HG03045 (cell line): ENCODE results near the gene NHLRC4.

Experiments
- ATAC-seq: cut with Tn5 transposase; IDR thresholded peaks from one replicate; pipeline ENCODE4 v1.9.1; 2021; ENCODE audit warnings: mild to moderate bottlenecking, moderate library complexity; ENCODE audit not compliant: unreplicated experiment

Gene NHLRC4

GRCh38 chr16:566475-567372 lies at the start of gene NHLRC4:
Gene NHLRC4 (plus strand): TSS chr16:567005. CDS start chr16:568048, 1,043 bp downstream.
- ATAC-seq: peak; percentile 39

GRCh38 chr16:518858-519257 lies 47.9 kb upstream of the NHLRC4 start:
- ATAC-seq: no peak

- no peak for ATAC-seq
Measured at GRCh38 chr16:519425-519824, 47.4 kb upstream of the NHLRC4 start.

- ATAC-seq: no peak
Measured at GRCh38 chr16:519841-520687, 46.7 kb upstream of the NHLRC4 start.

- no peak for ATAC-seq
Measured at GRCh38 chr16:520847-521246, 46.0 kb upstream of the NHLRC4 start.

GRCh38 chr16:521381-522210 lies 45.2 kb upstream of the NHLRC4 start:
- ATAC-seq: no peak

GRCh38 chr16:522320-523096 lies 44.3 kb upstream of the NHLRC4 start:
- no peak for ATAC-seq

GRCh38 chr16:523097-523741 lies 43.6 kb upstream of the NHLRC4 start:
- no peak for ATAC-seq

GRCh38 chr16:524274-525040 lies 42.3 kb upstream of the NHLRC4 start:
- ATAC-seq: no peak

GRCh38 chr16:525123-525519 lies 41.7 kb upstream of the NHLRC4 start:
- no peak for ATAC-seq

GRCh38 chr16:525520-526180 lies 41.2 kb upstream of the NHLRC4 start:
- ATAC-seq: no peak

GRCh38 chr16:526181-527014 lies 40.4 kb upstream of the NHLRC4 start:
- no peak for ATAC-seq

GRCh38 chr16:527015-527903 lies 39.5 kb upstream of the NHLRC4 start, which contains the start of gene CAPN15:
Gene CAPN15 (plus strand): TSS chr16:527712. CDS start chr16:546839, 19,127 bp downstream.
- peak; percentile 65 for ATAC-seq

- ATAC-seq: peak; percentile 8
Measured at GRCh38 chr16:528111-529011, 38.4 kb upstream of the NHLRC4 start.

- ATAC-seq: no peak
Measured at GRCh38 chr16:529012-529575, 37.7 kb upstream of the NHLRC4 start.
